Measurements from ENCODE around the gene ITLN1. TPM values are rescaled to one million over a fixed set of nuclear protein-coding genes. Genes with fewer than 3 reads are reported as not detected.
"Not testable (repeated sequence)": the region's sequence is repeated elsewhere in the genome, so short reads cannot be mapped to it uniquely, and the experiment has no call there.

Gene ITLN1
- total and polyA plus RNA-seq, 2 experiments from 2014 or later: 9.0 to 34.9 TPM

- peaks cover 6% of the 10 kb centered on the region for H3K4me1 ChIP-seq (ENCODE audit: insufficient read depth)
- H4K20me1 ChIP-seq (ENCODE audit: insufficient read depth, poor library complexity, severe bottlenecking): no peaks in the 10 kb centered on the region
- no peak overlapping the region for H3K4me2 ChIP-seq
- no peaks in the 10 kb centered on the region for H3K9me2 ChIP-seq (replicated peaks; ENCODE audit: insufficient read depth)
- no peak for DNase-seq (ENCODE audit: low spot score)
- no peaks in the 10 kb centered on the region for H3K27me3 ChIP-seq
- no peaks in the 10 kb centered on the region for H3K9me3 ChIP-seq (ENCODE audit: low read depth)
- H3K36me3 ChIP-seq (replicated peaks; ENCODE audit: insufficient read depth, low read depth): no peaks in the 10 kb centered on the region
- no peaks in the 10 kb centered on the region for H3K79me2 ChIP-seq
- H3K27ac ChIP-seq: no peak overlapping the region
- WGBS (ENCODE audit: low lambda C conversion rate, missing lambda C conversion rate): 82% methylated on average over 13 of the region's 13 CpGs
- TF ChIP-seq, protein P1, sequence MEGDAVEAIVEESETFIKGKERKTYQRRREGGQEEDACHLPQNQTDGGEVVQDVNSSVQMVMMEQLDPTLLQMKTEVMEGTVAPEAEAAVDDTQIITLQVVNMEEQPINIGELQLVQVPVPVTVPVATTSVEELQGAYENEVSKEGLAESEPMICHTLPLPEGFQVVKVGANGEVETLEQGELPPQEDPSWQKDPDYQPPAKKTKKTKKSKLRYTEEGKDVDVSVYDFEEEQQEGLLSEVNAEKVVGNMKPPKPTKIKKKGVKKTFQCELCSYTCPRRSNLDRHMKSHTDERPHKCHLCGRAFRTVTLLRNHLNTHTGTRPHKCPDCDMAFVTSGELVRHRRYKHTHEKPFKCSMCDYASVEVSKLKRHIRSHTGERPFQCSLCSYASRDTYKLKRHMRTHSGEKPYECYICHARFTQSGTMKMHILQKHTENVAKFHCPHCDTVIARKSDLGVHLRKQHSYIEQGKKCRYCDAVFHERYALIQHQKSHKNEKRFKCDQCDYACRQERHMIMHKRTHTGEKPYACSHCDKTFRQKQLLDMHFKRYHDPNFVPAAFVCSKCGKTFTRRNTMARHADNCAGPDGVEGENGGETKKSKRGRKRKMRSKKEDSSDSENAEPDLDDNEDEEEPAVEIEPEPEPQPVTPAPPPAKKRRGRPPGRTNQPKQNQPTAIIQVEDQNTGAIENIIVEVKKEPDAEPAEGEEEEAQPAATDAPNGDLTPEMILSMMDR (IDR thresholded peaks at IDR 0.05; ENCODE audit: poor library complexity): no peak
- no peak for TF ChIP-seq EZH2 (IDR thresholded peaks at IDR 0.05; ENCODE audit: borderline replicate concordance)
- TF ChIP-seq EZH2phosphoT487 (IDR thresholded peaks at IDR 0.05; ENCODE audit: low read depth, severe bottlenecking, unreplicated experiment): no peak
- no peak overlapping the region for H3K4me3 ChIP-seq
- H2AFZ ChIP-seq: no peak overlapping the region
Measured at GRCh38 chr1:160883581-160884513, 1.1 kb downstream of the ITLN1 start.

DNA sequence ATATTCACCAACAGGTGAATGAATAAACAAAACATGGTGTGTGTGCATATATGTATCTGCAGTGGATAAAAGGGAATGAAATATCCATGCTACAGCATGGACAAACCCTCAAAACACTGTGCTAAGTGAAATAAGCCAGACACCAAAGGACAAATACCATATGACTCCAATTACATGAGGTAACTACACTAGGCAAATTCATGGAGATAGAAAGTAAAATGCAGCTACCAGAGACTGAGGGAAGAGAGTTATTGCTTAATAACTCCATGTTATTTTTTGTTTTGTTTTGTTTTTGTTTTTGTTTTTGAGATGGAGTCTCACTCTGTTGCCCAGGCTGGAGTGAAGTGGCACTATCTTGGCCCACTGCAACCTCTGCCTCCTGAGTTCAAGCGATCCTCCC, 2.4 kb downstream of the ITLN1 start:
- 100% methylated on average over 1 of the region's 1 CpG for WGBS (ENCODE audit: low lambda C conversion rate, missing lambda C conversion rate)
- H3K9me2 ChIP-seq (replicated peaks; ENCODE audit: insufficient read depth): no peaks in the 10 kb centered on the region
- H3K9me3 ChIP-seq (ENCODE audit: low read depth): no peaks in the 10 kb centered on the region
- no peak overlapping the region for H3K27ac ChIP-seq
- H3K4me3 ChIP-seq: no peak overlapping the region
- H2AFZ ChIP-seq: no peak overlapping the region
- no peaks in the 10 kb centered on the region for H3K36me3 ChIP-seq (replicated peaks; ENCODE audit: insufficient read depth, low read depth)
- no peaks in the 10 kb centered on the region for H3K79me2 ChIP-seq
- peaks cover 6% of the 10 kb centered on the region for H3K4me1 ChIP-seq (ENCODE audit: insufficient read depth)
- H3K4me2 ChIP-seq: no peak overlapping the region
- no peaks in the 10 kb centered on the region for H3K27me3 ChIP-seq
- H4K20me1 ChIP-seq (ENCODE audit: insufficient read depth, poor library complexity, severe bottlenecking): no peaks in the 10 kb centered on the region
- no peak for TF ChIP-seq EZH2phosphoT487 (IDR thresholded peaks at IDR 0.05; ENCODE audit: low read depth, severe bottlenecking, unreplicated experiment)
- TF ChIP-seq, protein P1 (IDR thresholded peaks at IDR 0.05; ENCODE audit: poor library complexity): no peak
- no peak for TF ChIP-seq EZH2 (IDR thresholded peaks at IDR 0.05; ENCODE audit: borderline replicate concordance)
- DNase-seq (ENCODE audit: low spot score): no peak

- not testable (repeated sequence) for H3K4me2 ChIP-seq; H3K36me3 ChIP-seq (replicated peaks; ENCODE audit: insufficient read depth, low read depth); H3K4me1 ChIP-seq (ENCODE audit: insufficient read depth); H2AFZ ChIP-seq; H4K20me1 ChIP-seq (ENCODE audit: insufficient read depth, poor library complexity, severe bottlenecking); H3K79me2 ChIP-seq; H3K27me3 ChIP-seq; H3K9me3 ChIP-seq (ENCODE audit: low read depth); H3K4me3 ChIP-seq; DNase-seq (ENCODE audit: low spot score); H3K27ac ChIP-seq; H3K9me2 ChIP-seq (replicated peaks; ENCODE audit: insufficient read depth)
- 93% methylated on average over 7 of the region's 7 CpGs for WGBS (ENCODE audit: low lambda C conversion rate, missing lambda C conversion rate)
Measured at GRCh38 chr1:160881264-160881663, 3.7 kb downstream of the ITLN1 start.

DNA sequence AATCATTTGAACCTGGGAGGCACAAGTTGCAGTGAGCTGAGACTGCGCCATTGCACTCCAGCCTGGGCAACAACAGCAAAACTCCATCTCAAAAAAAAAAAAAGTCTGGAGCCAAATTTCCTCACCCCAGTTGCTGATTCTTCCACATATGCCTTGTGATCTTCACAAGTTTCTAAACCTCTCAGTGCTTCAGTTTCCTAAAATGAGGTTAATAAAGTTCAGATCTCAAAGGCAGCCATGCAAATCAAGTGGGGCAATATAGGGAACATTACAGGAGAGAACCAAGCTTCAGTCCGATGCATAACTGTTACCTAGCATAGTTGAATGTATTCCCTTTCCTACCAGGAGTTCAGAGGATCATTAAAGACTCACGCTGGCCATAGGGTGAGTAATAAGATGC, 4.8 kb downstream of the ITLN1 start:
- TF ChIP-seq EZH2 (IDR thresholded peaks at IDR 0.05; ENCODE audit: borderline replicate concordance): no peak
- TF ChIP-seq EZH2phosphoT487 (IDR thresholded peaks at IDR 0.05; ENCODE audit: low read depth, severe bottlenecking, unreplicated experiment): no peak
- TF ChIP-seq, protein P1 (IDR thresholded peaks at IDR 0.05; ENCODE audit: poor library complexity): no peak
- Histone ChIP-seq H4K20me1 (ENCODE audit: insufficient read depth, poor library complexity, severe bottlenecking) (no peaks in the 10 kb centered on the region), H3K36me3 (replicated peaks; ENCODE audit: insufficient read depth, low read depth) (no peaks in the 10 kb centered on the region), H3K79me2 (no peaks in the 10 kb centered on the region), H3K9me2 (replicated peaks; ENCODE audit: insufficient read depth) (no peaks in the 10 kb centered on the region), H3K4me1 (ENCODE audit: insufficient read depth) (peaks cover 6% of the 10 kb centered on the region), H3K9me3 (ENCODE audit: low read depth) (no peaks in the 10 kb centered on the region), H3K27ac (no peak overlapping the region), H3K4me2 (no peak overlapping the region), H3K4me3 (no peak overlapping the region), H2AFZ (no peak overlapping the region), H3K27me3 (no peaks in the 10 kb centered on the region)
- 88% methylated on average over 3 of the region's 3 CpGs for WGBS (ENCODE audit: low lambda C conversion rate, missing lambda C conversion rate)
- no peak for DNase-seq (ENCODE audit: low spot score)

Measured in hepatocyte (in vitro differentiated cells).